Measurements from ENCODE around the gene MGME1.

Gene MGME1

DNA sequence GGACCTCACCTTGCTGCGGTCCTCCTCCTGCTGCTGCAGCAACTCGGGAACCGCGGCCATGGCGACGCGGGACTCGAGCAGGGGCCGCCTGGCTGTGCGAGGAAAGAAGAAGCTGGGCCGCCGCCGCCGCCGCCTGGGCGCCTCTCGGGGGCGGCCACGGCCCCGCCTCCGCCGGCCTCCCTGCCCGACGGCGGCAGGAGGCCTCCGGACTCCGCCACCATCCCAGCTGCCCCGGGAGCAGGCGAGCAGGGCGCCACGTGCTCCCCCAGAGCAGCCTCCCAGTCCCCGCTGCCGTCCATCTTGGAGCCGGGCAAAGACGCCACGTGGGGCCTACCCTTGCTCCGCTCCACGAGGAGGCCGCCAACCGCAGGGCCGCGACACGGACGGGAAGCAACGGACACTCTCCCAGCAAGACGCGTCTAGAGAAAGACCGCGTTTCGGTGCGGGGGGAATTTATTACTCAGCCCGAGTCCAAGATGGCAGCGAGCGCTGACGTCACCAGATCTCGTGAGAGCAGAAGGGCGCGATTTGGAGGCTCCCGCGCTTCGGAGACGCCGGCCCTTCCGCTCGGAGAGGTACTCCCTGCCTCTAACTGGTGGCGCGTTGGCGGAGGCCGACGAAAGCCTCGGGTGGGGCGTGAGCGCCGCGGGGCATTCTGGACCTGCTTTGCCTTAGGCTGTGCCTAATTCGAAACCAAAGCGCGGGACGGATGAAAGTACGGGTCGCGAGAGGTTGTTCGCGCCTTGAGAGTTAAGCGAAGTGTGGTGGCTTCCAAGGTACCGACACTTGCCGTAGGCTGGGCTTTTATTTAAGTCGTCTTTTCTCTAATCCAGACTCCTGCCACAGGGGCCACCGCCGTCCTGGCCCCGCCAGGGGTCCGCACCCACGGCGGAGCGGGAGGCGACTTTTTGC is at the start of gene MGME1, which contains the start of gene SNX5:
Gene MGME1, plus strand, starts transcription at position 653 of the 912 bp plus-strand sequence. CDS start 842 bp downstream, outside the sequence.
Gene SNX5, minus strand, starts transcription at position 429 of the 912 bp plus-strand sequence. Its CDS starts 369 bp downstream, at position 60.
- Histone ChIP-seq H3K9ac (ENCODE audit: low read depth, low read length) (peak within 1 kb of the TSS; percentile 95), H3K36me3 (ENCODE audit: insufficient read depth, low read length) (no peaks in the 10 kb centered on the region), H3K9me3 (ENCODE audit: control insufficient read depth, insufficient read depth, low read length) (no peaks in the 10 kb centered on the region), H3K4me1 (ENCODE audit: insufficient read depth, low read length) (peaks cover 28% of the 10 kb centered on the region)

GRCh38 chr20:17919149-17919548 is 49.7 kb upstream of the MGME1 start:
- Histone ChIP-seq H3K4me1 (ENCODE audit: insufficient read depth, low read length) (no peaks in the 10 kb centered on the region), H3K36me3 (ENCODE audit: insufficient read depth, low read length) (no peaks in the 10 kb centered on the region), H3K9me3 (ENCODE audit: control insufficient read depth, insufficient read depth, low read length) (no peaks in the 10 kb centered on the region), H3K9ac (ENCODE audit: low read depth, low read length) (no peak overlapping the region)

GRCh38 chr20:17921774-17922173 is 47.0 kb upstream of the MGME1 start:
- Histone ChIP-seq H3K9ac (ENCODE audit: low read depth, low read length) (no peak overlapping the region), H3K36me3 (ENCODE audit: insufficient read depth, low read length) (no peaks in the 10 kb centered on the region), H3K9me3 (ENCODE audit: control insufficient read depth, insufficient read depth, low read length) (no peaks in the 10 kb centered on the region), H3K4me1 (ENCODE audit: insufficient read depth, low read length) (no peaks in the 10 kb centered on the region)

DNA sequence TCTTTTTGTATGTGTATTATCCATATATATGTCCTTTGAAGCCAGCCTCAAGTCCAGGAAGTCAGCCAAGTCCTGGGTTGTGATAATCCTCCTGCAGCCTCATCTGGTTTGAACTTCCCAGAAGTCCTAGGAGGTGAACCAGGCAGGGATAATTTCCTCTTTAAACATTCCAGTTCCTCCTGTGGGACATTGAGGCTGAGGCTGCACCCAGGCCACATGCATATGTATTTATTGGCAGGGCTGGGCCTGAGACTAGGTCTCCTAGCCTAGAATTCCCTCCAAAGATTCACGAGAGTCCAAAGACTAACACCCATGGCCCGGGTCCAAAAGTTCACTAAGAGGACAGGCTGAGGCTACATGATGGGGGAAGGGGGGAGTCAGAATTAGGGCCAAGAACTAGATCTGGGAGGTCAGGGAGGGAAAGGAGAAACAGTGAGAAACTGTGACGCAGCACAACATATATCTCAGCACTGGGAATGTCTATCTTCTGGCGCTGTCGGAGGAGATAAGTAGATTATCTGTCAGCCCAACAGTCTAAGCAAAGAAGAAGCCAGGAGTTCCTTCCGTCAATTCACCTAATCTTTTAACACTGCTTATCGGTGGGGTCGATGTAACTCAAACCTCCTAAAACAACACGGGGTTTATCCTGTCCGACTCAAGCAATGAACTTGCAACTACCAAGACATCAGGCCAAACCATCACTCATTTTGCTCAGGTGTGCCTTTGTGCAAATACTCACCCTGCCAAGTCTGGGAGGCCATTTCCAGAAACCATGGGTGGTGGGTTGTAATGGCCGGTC is 43.5 kb upstream of the MGME1 start:
- Histone ChIP-seq H3K4me1 (ENCODE audit: insufficient read depth, low read length) (peaks cover 6% of the 10 kb centered on the region), H3K9me3 (ENCODE audit: control insufficient read depth, insufficient read depth, low read length) (no peaks in the 10 kb centered on the region), H3K9ac (ENCODE audit: low read depth, low read length) (no peak overlapping the region), H3K36me3 (ENCODE audit: insufficient read depth, low read length) (no peaks in the 10 kb centered on the region)

DNA sequence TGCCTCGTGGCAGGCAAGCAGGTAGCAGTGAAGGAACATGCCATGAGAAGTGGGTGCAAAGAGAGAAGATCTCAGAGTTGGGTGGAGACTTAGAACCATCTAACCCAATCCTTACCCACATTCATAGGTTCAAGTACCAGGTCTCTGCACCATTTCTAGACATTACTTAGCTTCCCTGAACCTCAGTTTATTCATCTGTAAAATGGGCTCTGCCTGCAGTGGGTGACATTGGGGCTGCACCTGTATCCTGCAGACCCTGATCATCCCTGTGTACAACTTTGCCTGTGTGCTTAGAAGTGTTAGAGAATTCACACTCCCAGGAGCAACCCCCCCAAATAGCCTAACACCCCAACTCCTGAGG is 42.9 kb upstream of the MGME1 start:
- H3K36me3 ChIP-seq (ENCODE audit: insufficient read depth, low read length), result no peaks in the 10 kb centered on the region
- H3K9ac ChIP-seq (ENCODE audit: low read depth, low read length), result no peak overlapping the region
- no peaks in the 10 kb centered on the region for H3K9me3 ChIP-seq (ENCODE audit: control insufficient read depth, insufficient read depth, low read length)
- peaks cover 6% of the 10 kb centered on the region for H3K4me1 ChIP-seq (ENCODE audit: insufficient read depth, low read length)

DNA sequence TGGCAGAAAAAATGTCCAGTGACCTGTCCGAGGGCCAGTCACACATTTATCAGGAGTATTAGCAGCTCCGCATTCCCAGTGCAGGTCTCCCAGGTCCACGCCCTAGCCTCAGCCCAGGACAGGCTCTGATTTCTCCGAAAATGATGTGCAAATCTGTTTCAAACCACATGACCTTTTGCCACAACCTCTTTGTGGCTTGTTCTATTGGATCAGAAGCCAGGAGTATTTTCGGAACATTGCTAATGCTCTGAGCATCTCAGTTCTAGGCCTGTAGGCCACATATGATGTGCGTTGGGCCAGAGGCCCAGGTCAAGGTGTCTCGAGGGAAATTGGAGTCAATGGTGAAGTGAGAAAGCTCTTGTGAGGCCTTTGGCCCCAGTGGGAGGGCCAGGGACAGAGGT is 40.6 kb upstream of the MGME1 start:
- no peaks in the 10 kb centered on the region for H3K36me3 ChIP-seq (ENCODE audit: insufficient read depth, low read length)
- peaks cover 6% of the 10 kb centered on the region for H3K4me1 ChIP-seq (ENCODE audit: insufficient read depth, low read length)
- H3K9me3 ChIP-seq (ENCODE audit: control insufficient read depth, insufficient read depth, low read length), result no peaks in the 10 kb centered on the region
- H3K9ac ChIP-seq (ENCODE audit: low read depth, low read length), result no peak overlapping the region

DNA sequence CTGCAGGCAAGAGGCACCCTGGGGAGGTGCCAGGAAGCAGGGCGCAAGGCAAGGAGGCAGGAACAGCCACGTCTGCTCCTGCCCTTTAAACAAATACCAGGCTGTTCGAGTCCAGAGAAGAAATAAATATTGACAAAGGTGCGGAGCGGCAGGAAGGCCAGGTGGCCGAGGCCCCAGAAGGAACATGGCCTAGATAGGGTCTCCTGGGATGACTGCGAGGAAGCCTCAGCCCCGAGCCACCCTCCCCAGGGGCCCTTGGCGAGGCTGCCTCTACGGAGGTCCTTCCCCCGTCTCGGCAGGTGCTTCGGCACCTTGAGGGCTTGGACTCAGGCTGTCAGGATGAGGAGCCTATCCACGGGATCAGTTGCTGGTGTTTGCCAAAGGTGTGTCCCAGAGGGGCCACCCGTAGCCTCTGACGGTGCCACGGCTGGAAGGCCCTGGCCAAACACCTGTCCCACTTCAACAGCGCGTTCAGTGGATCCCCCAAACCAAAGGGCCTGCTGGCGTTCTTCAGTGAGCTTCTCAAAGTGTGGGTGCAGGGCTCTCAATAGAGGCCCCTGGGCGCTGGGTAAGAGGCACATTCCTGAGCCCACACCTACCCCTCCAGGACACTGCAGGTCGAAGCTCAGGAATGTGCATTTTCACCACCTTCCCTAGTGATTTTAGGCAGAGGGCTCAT is 40.0 kb upstream of the MGME1 start:
- H3K36me3 ChIP-seq (ENCODE audit: insufficient read depth, low read length), result no peaks in the 10 kb centered on the region
- H3K9ac ChIP-seq (ENCODE audit: low read depth, low read length), result no peak overlapping the region
- H3K4me1 ChIP-seq (ENCODE audit: insufficient read depth, low read length), result peaks cover 6% of the 10 kb centered on the region
- no peaks in the 10 kb centered on the region for H3K9me3 ChIP-seq (ENCODE audit: control insufficient read depth, insufficient read depth, low read length)

GRCh38 chr20:17931513-17931912 is 37.3 kb upstream of the MGME1 start:
- no peaks in the 10 kb centered on the region for H3K9me3 ChIP-seq (ENCODE audit: control insufficient read depth, insufficient read depth, low read length)
- peaks cover 19% of the 10 kb centered on the region for H3K4me1 ChIP-seq (ENCODE audit: insufficient read depth, low read length)
- H3K36me3 ChIP-seq (ENCODE audit: insufficient read depth, low read length), result no peaks in the 10 kb centered on the region
- no peak overlapping the region for H3K9ac ChIP-seq (ENCODE audit: low read depth, low read length)

- no peaks in the 10 kb centered on the region for H3K36me3 ChIP-seq (ENCODE audit: insufficient read depth, low read length)
- H3K9ac ChIP-seq (ENCODE audit: low read depth, low read length), result no peak overlapping the region
- H3K9me3 ChIP-seq (ENCODE audit: control insufficient read depth, insufficient read depth, low read length), result no peaks in the 10 kb centered on the region
- peaks cover 27% of the 10 kb centered on the region for H3K4me1 ChIP-seq (ENCODE audit: insufficient read depth, low read length)
Observed at GRCh38 chr20:17932396-17932795, 36.4 kb upstream of the MGME1 start.

- no peak overlapping the region for H3K9ac ChIP-seq (ENCODE audit: low read depth, low read length)
- H3K9me3 ChIP-seq (ENCODE audit: control insufficient read depth, insufficient read depth, low read length), result no peaks in the 10 kb centered on the region
- no peaks in the 10 kb centered on the region for H3K36me3 ChIP-seq (ENCODE audit: insufficient read depth, low read length)
- peaks cover 29% of the 10 kb centered on the region for H3K4me1 ChIP-seq (ENCODE audit: insufficient read depth, low read length)
Observed at GRCh38 chr20:17933121-17933520, 35.7 kb upstream of the MGME1 start.

GRCh38 chr20:17933711-17934110 is 35.1 kb upstream of the MGME1 start:
- no peak overlapping the region for H3K9ac ChIP-seq (ENCODE audit: low read depth, low read length)

DNA sequence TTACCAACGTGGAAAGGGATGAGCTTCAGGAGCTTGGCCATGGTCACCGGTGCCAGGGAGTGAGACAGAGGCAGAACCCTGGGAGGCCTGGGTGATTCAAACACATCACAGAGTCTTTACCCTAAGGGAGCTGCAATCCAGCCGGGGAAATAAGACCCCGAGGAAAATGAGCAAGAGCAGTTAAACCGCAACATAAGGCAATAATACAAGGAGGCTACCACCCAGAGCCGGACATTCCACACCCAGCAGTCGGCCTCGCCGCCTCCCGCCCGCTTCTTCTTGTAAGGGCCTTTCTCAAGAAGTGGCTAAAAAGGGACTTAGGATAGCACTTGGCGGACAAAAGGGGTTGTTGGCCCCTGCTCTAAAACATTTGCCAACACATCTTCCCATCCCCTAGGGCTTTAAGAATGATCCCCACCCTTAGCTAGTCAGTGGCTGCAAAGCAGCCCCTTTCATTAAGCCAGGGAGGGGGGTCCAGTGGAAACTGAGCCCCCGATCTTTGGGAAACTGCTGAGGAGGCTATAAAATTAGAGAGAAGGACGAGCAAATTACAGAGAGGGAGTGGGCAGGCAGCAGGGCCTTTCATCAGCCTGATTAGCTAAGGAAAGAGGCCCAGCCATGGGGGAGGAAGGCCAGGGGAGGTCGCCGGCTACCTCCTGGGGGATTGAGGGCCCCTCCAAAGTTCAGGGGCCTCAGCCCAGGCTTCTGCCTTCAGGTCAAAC is 34.5 kb upstream of the MGME1 start:
- H3K4me1 ChIP-seq (ENCODE audit: insufficient read depth, low read length), result peaks cover 30% of the 10 kb centered on the region
- no peaks in the 10 kb centered on the region for H3K9me3 ChIP-seq (ENCODE audit: control insufficient read depth, insufficient read depth, low read length)
- H3K36me3 ChIP-seq (ENCODE audit: insufficient read depth, low read length), result no peaks in the 10 kb centered on the region
- no peak overlapping the region for H3K9ac ChIP-seq (ENCODE audit: low read depth, low read length)

More at GRCh38 chr20:17933711-17934110, 35.1 kb upstream of the MGME1 start:
- no peaks in the 10 kb centered on the region for H3K9me3 ChIP-seq (ENCODE audit: control insufficient read depth, insufficient read depth, low read length)
- no peaks in the 10 kb centered on the region for H3K36me3 ChIP-seq (ENCODE audit: insufficient read depth, low read length)
- H3K4me1 ChIP-seq (ENCODE audit: insufficient read depth, low read length), result peaks cover 30% of the 10 kb centered on the region

- Histone ChIP-seq H3K36me3 (ENCODE audit: insufficient read depth, low read length) (no peaks in the 10 kb centered on the region), H3K9me3 (ENCODE audit: control insufficient read depth, insufficient read depth, low read length) (no peaks in the 10 kb centered on the region), H3K9ac (ENCODE audit: low read depth, low read length) (no peak overlapping the region), H3K4me1 (ENCODE audit: insufficient read depth, low read length) (peaks cover 36% of the 10 kb centered on the region)
Observed at GRCh38 chr20:17935186-17935585, 33.6 kb upstream of the MGME1 start.

- H3K9ac ChIP-seq (ENCODE audit: low read depth, low read length), result no peak overlapping the region
- H3K36me3 ChIP-seq (ENCODE audit: insufficient read depth, low read length), result no peaks in the 10 kb centered on the region
- no peaks in the 10 kb centered on the region for H3K9me3 ChIP-seq (ENCODE audit: control insufficient read depth, insufficient read depth, low read length)
- peaks cover 38% of the 10 kb centered on the region for H3K4me1 ChIP-seq (ENCODE audit: insufficient read depth, low read length)
Observed at GRCh38 chr20:17935761-17936160, 33.1 kb upstream of the MGME1 start.

Data from ES-I3 (cell line).